MCF 10A (cell line): ENCODE measurements around the gene OXER1. TPM values are rescaled to one million over a fixed set of nuclear protein-coding genes. Genes with fewer than 3 reads are reported as not detected.

ENCODE experiments used
- BruUV-seq: library from RNA; stranded (reverse); fragments of 400-500 nt; replicated peaks from 2 replicates; lab custom pipeline; 2021; lab: Mats Ljungman, UMichigan
- CTCF ChIA-PET: fragments of 300-600 bp; sonication (Branson Sonifier 250); formaldehyde crosslinking; extraction: SDS; loops from one replicate; lab custom pipeline; 2021; ENCODE audit warnings: antibody characterized with exemption, inconsistent platforms; lab: Yijun Ruan, JAX
- POLR2A ChIA-PET: fragments of 300-600, 350-650 bp; sonication (Branson Sonifier 250); formaldehyde crosslinking; extraction: SDS; loops from one replicate; lab custom pipeline; 2020; ENCODE audit warnings: antibody characterized with exemption, inconsistent platforms; lab: Yijun Ruan, JAX
- DNase-seq: peaks from one replicate; pipeline ENCODE4 v3.0.0-alpha.2; 2018; ENCODE audit not compliant: unreplicated experiment
- H3K27ac Mint-ChIP-seq: one replicate; pipeline ENCODE4 v1.8.0; 2022; ENCODE audit warnings: mild to moderate bottlenecking, low read depth, mixed read lengths; ENCODE audit not compliant: unreplicated experiment
- H3K27me3 Mint-ChIP-seq: one replicate; pipeline ENCODE4 v1.8.0; 2022; ENCODE audit warnings: mixed read lengths; ENCODE audit not compliant: insufficient read depth, unreplicated experiment
- H3K36me3 Mint-ChIP-seq: one replicate; pipeline ENCODE4 v1.8.0; 2022; ENCODE audit warnings: mild to moderate bottlenecking, moderate library complexity, mixed read lengths; ENCODE audit not compliant: insufficient read depth, unreplicated experiment
- H3K4me1 Mint-ChIP-seq: one replicate; pipeline ENCODE4 v1.8.0; 2022; ENCODE audit warnings: mixed read lengths; ENCODE audit not compliant: insufficient read depth, unreplicated experiment
- H3K4me3 Mint-ChIP-seq: one replicate; pipeline ENCODE4 v1.8.0; 2022; ENCODE audit warnings: mild to moderate bottlenecking, moderate library complexity, mixed read lengths; ENCODE audit not compliant: unreplicated experiment
- H3K9me3 Mint-ChIP-seq: one replicate; pipeline ENCODE4 v1.8.0; 2022; ENCODE audit warnings: mixed read lengths; ENCODE audit not compliant: unreplicated experiment
- CTCF ChIP-seq: fragments of 200-600 bp; IDR thresholded peaks from one replicate; pipeline ENCODE4 v1.8.0; 2022; ENCODE audit warnings: antibody characterized with exemption, mild to moderate bottlenecking; ENCODE audit not compliant: unreplicated experiment
- intact Hi-C: fragments of 100-400 bp; cut with micrococcal nuclease; formaldehyde crosslinking; loops from 2 replicates; pipeline ENCODE4 v1.14.1; 2022
- total RNA-seq: library from RNA; stranded (reverse); gene quantifications from 2 replicates; pipeline ENCODE4 v1.2.3, GENCODE V29; 2022

OXER1 gene
- total RNA-seq, 1 experiment from 2014 or later = not detected

GRCh38 chr2:42762823-42763804 is 821 bp downstream of the OXER1 start:
- peak overlapping the region; percentile 40 for H3K27ac Mint-ChIP-seq
- H3K36me3 Mint-ChIP-seq = no peaks in the 10 kb centered on the region
- no peak overlapping the region for H3K4me3 Mint-ChIP-seq
- peaks cover 6% of the 10 kb centered on the region for H3K4me1 Mint-ChIP-seq
- ChIA-PET POLR2A (no interaction called here), CTCF (no interaction called here)
- no peaks in the 10 kb centered on the region for H3K27me3 Mint-ChIP-seq
- intact Hi-C loops = no loop called here
- H3K9me3 Mint-ChIP-seq = no peaks in the 10 kb centered on the region
- BruUV-seq = no TSS peak
- no peak for TF ChIP-seq CTCF
- no peak for DNase-seq

- ChIA-PET POLR2A (no interaction called here), CTCF (no interaction called here)
- Mint-ChIP-seq H3K9me3 (no peaks in the 10 kb centered on the region), H3K27me3 (no peaks in the 10 kb centered on the region), H3K27ac (no peak overlapping the region), H3K4me1 (peaks cover 6% of the 10 kb centered on the region), H3K36me3 (no peaks in the 10 kb centered on the region), H3K4me3 (no peak overlapping the region)
- TF ChIP-seq CTCF = no peak
- intact Hi-C loops = no loop called here
- no TSS peak for BruUV-seq
- DNase-seq = no peak
Observed at GRCh38 chr2:42762155-42762554, 1.8 kb downstream of the OXER1 start.

GRCh38 chr2:42761554-42761953 is 2.4 kb downstream of the OXER1 start:
- Mint-ChIP-seq H3K9me3 (no peaks in the 10 kb centered on the region), H3K36me3 (no peaks in the 10 kb centered on the region), H3K4me3 (no peak overlapping the region), H3K4me1 (peaks cover 6% of the 10 kb centered on the region), H3K27ac (peak overlapping the region; percentile 32), H3K27me3 (no peaks in the 10 kb centered on the region)
- no TSS peak for BruUV-seq
- TF ChIP-seq CTCF = no peak
- intact Hi-C loops = no loop called here
- POLR2A ChIA-PET = no interaction called here
- CTCF ChIA-PET = no interaction called here
- DNase-seq = no peak

- no peak for DNase-seq
- Mint-ChIP-seq H3K4me3 (no peak overlapping the region), H3K4me1 (peaks cover 6% of the 10 kb centered on the region), H3K36me3 (peaks cover 4% of the 10 kb centered on the region), H3K9me3 (no peaks in the 10 kb centered on the region), H3K27ac (no peak overlapping the region), H3K27me3 (no peaks in the 10 kb centered on the region)
- TF ChIP-seq CTCF = no peak
- intact Hi-C loops = no loop called here
- POLR2A ChIA-PET = no interaction called here
- no TSS peak for BruUV-seq
- CTCF ChIA-PET = interaction anchor here (1.0 to 1.1 kb wide), 2 partner anchors 16 to 18 kb away, joined by 3 read pairs; no protein-coding TSS in a partner anchor
Observed at GRCh38 chr2:42758751-42759150, 5.2 kb downstream of the OXER1 start.
